Adipose tissue (tissue), 3 donors: Measurements from ENCODE around the gene PRICKLE2. TPM values are rescaled to one million over a fixed set of nuclear protein-coding genes. Genes with fewer than 3 reads are reported as not detected.

ENCODE experiments used
- H3K27ac ChIP-seq: one replicate; pipeline ENCODE4 v1.5.1; 2013; ENCODE audit warnings: low read depth, low read length
- WGBS, 3 donors: extraction: QIAGEN DNeasy Blood & Tissue Kit; methylation state at CpG; one replicate each; pipeline ENCODE4 v1.1.7; 2013; 5-methylcytosine and 5-hydroxymethylcytosine counted together
- polyA plus RNA-seq, 3 donors: library from polyadenylated mRNA; stranded (reverse); fragments of 200-250 nt; gene quantifications; one replicate each; pipeline ENCODE4 v1.2.3, GENCODE V29; 2013
- donor health status: healthy with polysubstance abuse.
- donor health status: Bipolar disorder and iron deficiency.
- donor health status: healthy.

Gene PRICKLE2
- polyA plus RNA-seq, 3 donors = 2.2 to 13.2 (median 9.8) TPM

DNA sequence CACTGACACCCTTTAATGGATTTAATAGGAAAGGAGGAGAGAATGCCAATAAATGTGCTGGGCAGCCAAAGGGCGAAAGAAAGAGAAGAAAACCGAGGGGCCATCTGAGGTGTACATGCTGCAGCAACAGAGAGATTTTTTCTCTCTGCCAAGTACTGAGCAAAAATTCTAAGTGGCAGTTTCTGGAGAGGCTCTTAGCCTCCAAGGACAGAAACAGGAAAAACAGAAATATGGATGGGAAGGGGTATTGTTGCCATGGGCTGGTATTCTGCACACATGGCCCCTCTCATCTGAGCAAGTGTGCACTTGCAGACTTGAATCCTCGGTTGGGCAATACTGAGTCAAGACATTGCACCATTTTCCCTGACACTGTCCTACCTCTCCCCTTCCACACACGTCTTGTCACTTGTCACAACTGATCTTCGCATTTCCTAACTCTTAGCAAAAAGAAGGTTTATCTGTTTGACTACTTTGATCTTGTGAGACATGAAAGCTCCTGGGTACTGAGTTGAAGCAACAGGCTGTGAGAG lies 73.9 kb downstream of the PRICKLE2 start:
- 75 to 85% (median 78%) methylated on average over 5 of the region's 5 CpGs for WGBS, 3 donors
- no peak overlapping the region for H3K27ac ChIP-seq

DNA sequence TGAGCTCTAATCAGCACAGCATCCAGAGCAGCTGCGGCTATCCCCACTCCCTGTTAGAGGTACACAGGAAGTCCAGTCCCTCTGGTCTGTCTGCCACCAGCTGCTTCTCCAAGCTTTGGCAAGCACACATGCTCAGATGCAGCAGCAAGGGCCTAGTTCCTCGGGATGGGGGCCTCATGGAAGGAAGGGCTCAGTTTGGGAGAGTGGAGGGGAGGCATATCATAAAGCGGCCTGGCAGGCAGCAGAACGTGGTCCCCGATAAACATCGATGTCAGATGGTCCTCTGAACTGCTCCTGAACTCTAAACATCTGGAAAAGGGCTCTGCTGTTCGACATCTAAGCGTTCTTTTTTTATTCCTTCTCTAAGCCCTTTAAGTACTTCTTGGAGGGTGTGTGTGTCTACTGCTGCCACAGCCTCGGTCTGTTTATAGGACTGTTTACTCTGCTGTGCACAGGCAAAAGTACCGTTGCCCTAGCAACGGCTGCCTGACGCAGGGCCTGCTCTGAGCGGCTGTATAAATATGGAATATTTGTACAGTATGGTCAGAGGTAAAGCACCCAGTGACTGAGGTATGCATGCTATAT lies 74.6 kb downstream of the PRICKLE2 start:
- WGBS, 3 donors = 24 to 55% (median 43%) methylated on average over 13 of the region's 13 CpGs

DNA sequence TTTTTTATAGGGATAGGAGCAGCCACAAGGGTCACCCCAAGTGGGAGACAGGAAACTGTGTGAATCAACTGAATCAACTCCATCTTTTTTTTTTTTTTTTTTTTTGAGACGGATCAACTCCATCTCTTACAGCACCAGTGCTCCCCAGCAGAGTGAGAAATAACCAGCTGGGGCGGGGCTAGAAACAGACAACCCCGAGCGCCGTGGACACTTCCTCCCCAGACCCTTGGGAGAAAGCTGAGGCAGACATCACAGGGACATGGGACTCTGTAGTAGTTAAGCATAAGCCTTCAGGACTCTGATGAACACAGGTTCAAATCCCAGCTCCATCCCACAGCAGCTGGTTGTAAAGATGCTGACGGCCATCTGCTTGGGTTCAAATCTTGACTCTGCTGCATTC lies 75.4 kb downstream of the PRICKLE2 start:
- 75 to 88% (median 83%) methylated on average over 6 of the region's 6 CpGs for WGBS, 3 donors
- no peak overlapping the region for H3K27ac ChIP-seq

More for the DNA sequence above, 74.6 kb downstream of the PRICKLE2 start:
- H3K27ac ChIP-seq = no peak overlapping the region

DNA sequence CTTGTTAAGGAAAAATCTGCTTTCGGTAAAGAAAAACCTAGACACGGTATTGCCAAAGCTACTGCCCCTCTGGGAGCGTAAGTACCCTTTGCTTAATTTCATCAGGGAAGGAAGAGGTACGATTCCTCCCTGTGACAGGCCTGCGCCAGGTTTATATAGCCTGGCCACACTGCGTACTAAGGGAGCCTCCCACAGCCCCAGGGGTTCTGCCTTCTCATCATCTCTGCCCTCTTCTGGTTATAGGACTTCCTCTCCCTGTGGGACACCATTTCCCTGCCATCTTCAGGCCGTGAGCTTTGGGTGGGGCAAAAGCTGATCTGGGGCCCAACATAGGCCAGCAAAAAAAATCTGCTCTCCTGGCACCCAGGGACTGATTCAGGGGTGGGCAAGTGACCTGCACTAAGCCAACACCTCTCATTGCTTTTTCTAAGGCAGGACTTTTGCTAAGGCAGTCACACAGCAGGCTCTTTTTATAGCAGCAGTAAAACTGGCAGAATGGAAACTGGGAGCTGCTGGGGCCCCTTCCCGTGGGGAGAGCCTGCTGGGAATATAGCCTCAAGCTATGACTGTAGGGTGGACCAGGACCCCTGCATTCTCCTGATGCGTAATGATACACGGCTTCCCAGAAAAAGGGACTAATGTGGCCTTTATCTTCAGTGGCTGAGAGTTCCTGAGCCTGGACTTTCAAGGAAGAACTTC lies 76.2 kb downstream of the PRICKLE2 start:
- no peak overlapping the region for H3K27ac ChIP-seq
- 83 to 94% (median 85%) methylated on average over 10 of the region's 10 CpGs for WGBS, 3 donors

DNA sequence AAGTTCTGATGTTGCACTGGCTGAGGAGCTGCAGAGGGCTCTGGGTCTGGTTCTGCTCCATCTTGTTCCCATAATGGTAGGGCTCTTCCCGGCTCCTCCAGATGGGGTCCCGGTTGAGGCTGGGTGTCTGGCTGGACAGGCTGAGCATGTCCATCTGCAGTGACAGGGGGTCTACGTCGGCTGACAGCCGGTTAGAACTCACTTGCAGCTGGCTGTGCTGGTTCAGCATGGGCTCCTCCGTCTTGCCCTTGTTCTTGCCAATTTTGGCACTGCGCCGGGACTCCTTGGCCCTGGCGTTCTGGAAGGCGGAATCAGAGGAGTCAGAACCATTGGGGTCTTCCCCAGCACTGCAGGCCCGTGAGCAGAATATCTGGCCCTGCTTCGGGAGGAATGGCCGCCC lies 78.1 kb downstream of the PRICKLE2 start:
- WGBS, 3 donors = 92 to 97% (median 96%) methylated on average over 13 of the region's 13 CpGs
- H3K27ac ChIP-seq = no peak overlapping the region

DNA sequence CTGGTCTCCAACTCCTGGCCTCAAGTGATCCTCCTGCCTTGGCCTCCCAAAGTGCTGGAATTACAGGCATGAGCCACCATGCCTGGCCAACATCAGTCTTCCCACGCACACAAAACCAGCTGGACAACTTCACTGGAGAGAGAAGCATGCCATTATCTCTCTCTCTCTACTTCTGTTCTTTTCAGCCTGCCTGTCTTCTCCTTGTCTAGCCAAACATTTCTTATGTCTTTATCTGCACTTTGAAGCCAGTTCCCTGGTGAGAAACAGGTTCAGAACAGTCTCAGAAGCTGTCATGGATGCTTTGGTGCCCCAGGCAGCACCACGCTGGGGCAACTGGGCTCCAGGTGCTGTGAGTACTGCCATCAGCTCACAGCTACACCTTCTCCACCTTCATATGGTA lies 79.8 kb downstream of the PRICKLE2 start:
- H3K27ac ChIP-seq = no peak overlapping the region
- 87 to 98% (median 96%) methylated on average over 2 of the region's 2 CpGs for WGBS, 3 donors

DNA sequence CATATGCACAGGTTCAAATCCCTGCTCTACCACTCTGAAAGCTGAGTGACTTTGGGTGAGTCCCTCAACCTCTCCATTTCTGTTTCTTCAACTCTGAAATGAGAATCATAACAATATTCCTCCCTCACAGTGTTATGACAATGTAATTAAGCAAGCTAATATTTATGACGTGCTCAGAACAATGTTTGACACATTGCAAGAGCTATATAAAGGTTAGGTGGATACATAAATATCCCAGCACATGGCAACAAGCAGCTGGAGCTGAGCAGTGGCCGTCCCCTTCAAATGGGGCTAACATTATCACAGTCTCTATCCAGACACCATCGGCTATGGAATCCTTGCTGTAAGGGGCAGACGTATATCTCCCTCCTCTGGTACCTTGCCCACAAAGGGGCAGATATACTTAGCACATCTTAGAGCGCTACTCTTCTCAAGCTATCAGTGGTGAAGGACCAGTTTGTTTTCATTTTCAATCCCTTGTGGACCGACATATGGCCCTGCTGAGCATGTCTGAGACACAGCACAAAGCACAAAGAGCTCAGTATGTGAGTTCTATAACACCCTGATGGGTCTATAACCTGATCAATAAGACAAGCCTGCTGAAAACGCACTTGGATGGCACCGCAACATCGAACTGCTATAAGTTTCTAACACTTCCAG lies 80.9 kb downstream of the PRICKLE2 start:
- H3K27ac ChIP-seq = no peak overlapping the region
- 88 to 94% (median 92%) methylated on average over 9 of the region's 9 CpGs for WGBS, 3 donors

DNA sequence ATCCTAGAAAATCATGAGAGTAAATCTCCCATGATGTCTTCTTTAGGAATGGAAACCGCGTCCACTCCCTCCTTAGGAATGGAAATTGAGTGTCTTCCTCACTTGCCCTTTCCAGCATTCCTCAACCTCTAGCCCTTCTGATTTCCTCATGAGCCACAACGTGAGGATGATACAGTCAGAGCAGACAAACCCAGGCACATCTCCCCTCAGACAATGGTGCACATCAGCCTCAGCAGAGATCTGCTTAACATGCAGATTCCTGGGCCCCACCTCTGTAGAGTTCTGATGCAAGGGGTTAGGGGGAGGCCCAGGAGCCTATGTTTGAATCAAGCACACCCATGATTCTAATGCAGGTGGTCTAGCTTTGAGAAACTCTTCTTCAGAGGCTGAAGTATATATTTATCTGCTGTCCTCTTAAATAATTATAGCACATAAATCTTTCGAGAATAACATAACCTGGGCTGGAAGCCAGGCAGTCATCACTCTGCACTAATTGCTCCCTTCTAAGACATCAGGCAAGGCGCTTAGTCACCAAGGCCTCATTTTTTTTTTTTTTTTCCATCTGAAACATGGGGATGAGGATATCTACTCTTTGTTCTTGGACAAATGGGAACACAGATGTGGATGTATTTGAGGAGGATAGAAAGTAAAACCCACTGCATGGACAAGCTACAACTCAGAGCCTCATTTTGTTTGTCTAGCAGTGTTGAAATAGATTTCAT lies 81.7 kb downstream of the PRICKLE2 start:
- 72 to 77% (median 75%) methylated on average over 5 of the region's 5 CpGs for WGBS, 3 donors
- no peak overlapping the region for H3K27ac ChIP-seq

DNA sequence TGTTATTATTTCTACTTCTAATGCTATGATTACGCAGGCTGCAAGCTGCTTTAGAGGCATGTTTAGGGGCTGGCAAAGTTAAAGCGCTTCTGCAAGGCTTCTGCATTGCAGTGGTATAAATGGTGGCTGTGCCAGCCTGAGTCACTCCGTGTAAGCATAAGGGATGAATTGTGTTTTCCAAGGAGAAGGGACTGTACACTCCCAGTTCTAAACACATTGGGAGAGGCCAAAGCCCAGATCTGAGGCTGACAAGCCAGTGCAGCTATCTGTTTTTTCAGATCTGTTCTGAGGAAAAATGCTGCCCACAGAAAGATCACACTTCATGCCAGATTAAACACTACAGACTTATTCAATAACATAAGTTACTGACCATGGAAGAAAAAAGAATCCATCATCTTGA lies 83.8 kb downstream of the PRICKLE2 start:
- WGBS, 3 donors = 83 to 92% (median 90%) methylated on average over 3 of the region's 3 CpGs
- no peak overlapping the region for H3K27ac ChIP-seq

DNA sequence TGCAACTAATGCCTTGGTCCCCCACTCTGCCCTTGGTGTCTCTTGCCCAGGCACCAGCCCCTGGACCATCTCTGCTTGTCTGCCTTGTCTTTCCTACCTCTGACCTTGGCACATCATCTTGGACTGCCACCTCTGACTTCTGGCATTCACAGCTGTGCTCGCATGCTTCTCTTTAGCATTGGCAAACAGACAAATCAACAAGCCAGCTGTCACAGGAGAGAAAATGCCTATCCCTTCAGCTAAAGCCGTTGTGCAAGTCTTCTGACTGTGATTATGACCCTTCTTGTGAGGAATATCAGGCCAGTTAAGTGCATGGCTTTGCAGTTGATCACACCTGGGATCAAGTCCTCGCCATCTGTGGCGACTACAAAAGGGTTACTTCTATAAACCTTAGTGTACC lies 84.6 kb downstream of the PRICKLE2 start:
- no peak overlapping the region for H3K27ac ChIP-seq
- WGBS, 3 donors = 83 to 88% (median 87%) methylated on average over 4 of the region's 4 CpGs

DNA sequence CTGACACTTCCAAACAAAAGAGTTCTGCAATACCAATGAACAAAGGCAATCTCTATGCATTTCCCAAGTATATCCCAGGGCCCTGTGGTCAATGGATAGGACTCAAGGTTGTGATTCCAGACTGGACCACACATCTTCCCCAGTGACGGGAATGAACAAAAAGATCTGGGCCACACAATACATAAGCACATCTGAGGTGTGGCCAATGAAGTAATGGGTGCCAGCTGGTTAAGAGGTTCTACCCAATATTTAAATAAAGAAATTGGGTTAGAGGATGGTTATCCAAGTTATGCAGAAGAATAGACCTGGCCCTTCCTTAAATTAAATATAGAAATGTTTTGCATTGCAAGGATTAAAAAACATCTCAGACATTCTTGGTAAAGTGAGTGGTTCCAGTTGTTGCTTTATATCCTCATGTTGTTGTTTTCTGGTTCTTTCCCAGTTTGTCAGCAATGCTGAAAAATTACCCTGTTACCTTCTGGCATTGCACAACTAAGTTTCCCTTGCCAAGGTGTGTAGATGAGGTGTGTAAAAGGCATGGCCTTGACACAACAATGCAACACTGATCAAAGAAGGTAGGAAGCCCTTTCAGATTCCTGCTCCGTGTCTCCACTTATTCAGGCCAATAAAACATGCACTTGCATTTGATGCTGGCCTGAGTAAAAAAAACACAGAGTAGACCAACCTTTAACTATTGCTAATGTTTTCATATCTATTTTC lies 86.5 kb downstream of the PRICKLE2 start:
- 84 to 93% (median 91%) methylated on average over 2 of the region's 2 CpGs for WGBS, 3 donors
- no peak overlapping the region for H3K27ac ChIP-seq

DNA sequence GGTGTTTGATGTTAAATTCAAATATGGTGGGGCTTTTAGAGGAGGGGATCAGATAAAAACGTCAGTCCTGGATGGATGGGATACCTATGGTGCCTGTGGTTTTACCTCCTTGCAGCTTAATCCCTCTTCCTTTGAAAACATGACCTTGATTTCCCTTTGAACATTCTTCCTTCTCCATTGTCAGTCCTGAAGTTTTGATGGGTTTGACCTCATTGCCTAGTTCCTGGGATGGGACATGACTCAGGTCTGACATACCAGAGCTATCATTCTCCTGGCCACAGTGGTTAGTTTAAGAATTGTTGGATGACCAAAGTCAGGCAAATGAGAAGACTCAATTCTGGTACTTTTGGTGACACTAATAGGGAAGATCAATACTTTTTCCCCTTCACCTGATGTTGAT lies 87.2 kb downstream of the PRICKLE2 start:
- H3K27ac ChIP-seq = no peak overlapping the region
- WGBS, 3 donors = 37 to 77% (median 56%) methylated on average over 1 of the region's 1 CpG

DNA sequence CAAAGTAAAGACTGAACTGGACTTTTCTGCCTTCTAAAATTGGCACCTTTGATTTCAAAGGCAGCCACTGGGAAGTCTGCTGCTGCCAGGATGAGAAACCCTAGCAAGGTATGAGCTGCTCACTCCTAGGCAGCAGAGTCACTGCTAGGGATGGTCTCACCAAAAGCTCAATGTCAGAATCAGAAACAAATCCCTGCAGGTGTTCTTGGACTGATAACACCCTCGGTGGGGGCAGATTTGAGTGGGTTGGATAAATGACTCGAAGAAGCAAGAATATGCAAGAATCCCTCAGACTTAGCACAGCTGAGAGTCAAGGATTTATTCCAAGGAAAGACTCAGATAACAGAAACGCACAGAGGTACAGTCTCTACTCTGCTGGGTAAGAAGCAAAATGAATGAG lies 90.4 kb downstream of the PRICKLE2 start:
- H3K27ac ChIP-seq = no peak overlapping the region
- 57 to 78% (median 75%) methylated on average over 3 of the region's 3 CpGs for WGBS, 3 donors

DNA sequence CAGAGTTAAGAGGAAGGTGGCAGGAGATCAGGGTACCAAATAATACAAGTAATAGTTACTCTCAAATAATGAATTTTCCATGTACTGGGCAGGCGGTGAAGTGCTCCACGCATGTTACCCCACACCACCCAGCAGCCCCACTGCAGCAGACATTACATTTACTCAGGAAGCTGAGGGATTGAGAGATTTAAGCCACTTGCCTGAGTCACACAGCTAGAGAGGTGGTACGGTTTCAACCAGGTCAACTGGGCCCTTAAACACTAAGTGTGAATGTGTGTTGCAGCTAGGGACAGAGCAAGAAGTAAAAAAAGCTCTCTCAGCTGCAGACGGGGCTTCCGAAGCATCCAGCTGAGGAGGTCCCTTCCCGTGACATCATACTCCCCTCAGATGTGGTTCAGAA lies 91.3 kb downstream of the PRICKLE2 start:
- WGBS, 3 donors = 91 to 95% (median 95%) methylated on average over 6 of the region's 6 CpGs

DNA sequence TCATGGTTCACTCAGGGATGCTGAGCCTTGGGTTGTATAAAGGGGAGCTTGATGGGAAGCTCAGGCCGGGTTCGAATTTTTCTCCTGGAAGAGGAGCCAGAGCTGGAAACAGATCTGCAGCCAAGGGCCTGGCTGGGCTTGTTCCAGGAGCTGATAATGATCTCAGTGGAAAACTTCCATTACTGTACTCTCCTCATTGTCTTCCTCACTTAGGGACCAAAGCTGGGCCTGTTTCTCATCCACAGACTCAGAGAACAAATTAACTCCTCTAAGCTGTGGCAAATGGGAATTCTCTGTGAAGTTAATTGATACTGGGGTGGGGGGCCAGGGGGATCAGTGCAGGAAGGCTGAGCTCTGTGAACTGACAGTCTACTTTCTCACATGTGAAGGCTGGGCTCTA lies 92.0 kb downstream of the PRICKLE2 start:
- 50 to 87% (median 64%) methylated on average over 2 of the region's 2 CpGs for WGBS, 3 donors
- no peak overlapping the region for H3K27ac ChIP-seq

More for the DNA sequence above, 91.3 kb downstream of the PRICKLE2 start:
- H3K27ac ChIP-seq = no peak overlapping the region

DNA sequence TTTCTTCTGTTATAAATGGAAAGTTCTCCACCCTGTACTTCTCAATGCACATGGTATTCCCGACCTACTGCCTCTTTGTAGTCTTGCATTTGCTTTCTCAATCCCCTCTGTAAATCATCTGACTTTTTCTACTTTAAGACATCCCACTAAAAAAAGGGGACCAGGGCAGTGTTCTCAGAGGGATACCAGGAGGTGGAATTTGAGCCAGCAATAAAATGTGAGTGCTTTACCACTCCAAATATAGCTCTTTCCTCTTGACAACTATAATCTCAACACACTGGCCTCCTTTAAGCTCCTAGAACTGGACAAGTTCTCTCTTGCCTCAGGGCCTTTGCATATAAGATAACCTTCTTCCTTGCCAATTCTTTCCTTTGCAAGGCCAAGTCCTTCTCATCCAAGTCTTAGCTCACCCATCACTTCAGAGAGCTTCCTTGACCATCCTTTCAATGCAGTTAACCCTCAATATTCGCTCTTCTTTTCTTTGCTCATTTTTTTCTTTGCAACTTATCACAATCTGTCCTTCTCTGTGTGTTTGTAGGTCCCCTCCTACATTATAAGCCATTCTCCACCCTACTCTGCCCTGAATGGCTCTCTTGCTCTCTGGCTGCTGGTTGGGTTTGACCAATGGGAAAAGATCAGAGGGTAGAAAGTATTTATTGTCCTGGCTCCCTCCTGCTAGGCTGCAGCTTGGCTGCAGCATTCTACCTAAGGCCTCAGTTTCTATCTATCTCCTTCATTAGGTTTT lies 93.4 kb downstream of the PRICKLE2 start:
- no peak overlapping the region for H3K27ac ChIP-seq
- WGBS, 3 donors = 82 to 93% (median 83%) methylated on average over 2 of the region's 2 CpGs

DNA sequence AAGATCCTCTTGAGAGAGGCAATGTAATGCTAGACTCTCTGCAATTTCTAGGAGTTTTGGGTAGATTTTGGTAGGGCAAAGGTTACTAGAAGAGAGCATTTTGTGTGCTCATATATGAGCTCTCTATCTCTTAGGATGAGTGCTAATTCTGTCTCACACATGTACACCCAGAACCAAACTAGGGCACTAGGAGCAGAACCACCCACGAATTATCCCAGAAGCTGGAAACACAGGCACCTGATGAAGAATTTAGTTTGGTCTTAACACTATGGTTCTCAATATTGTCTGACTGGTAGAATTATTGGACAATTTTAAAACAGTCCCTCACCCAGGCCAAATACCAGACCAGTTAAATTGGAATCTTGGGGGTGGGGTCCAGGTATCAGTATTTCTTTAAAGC lies 94.8 kb downstream of the PRICKLE2 start:
- no peak overlapping the region for H3K27ac ChIP-seq
- WGBS, 3 donors = 89 to 96% (median 90%) methylated on average over 1 of the region's 1 CpG

DNA sequence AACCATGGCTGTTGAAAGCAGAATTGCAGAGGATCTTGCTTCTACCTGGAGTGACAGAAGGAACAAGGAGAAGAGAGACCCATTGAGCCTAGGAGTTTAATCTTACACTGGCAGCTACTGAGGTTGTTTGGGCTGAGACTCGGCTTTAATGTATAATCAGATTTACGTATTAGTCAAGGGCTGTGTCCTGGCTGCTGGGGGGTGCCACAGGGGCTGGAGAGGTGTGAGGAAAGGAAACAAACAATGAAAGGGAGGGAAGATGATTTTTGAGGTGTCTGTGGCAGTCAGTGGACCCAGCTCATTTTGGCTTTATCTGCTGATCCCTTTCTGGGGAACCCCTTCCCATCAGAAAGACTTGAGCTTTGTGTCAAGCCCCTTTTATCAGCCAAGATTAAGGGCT lies 95.7 kb downstream of the PRICKLE2 start:
- 76 to 87% (median 83%) methylated on average over 2 of the region's 2 CpGs for WGBS, 3 donors
- H3K27ac ChIP-seq = no peak overlapping the region
